Activated CD8-positive, alpha-beta memory T cell treated with anti-CD3 and anti-CD28 coated beads for 1 hour (primary cell): ENCODE data around the gene RHEBL1.

ENCODE experiments used
- DNase-seq, 2 donors: peaks; one replicate each; pipeline ENCODE4 v3.0.0-alpha.2; 2020; ENCODE audit warnings: low read depth in 1 of 2; ENCODE audit errors: extremely low read depth in 1 of 2

RHEBL1 gene

GRCh38 chr12:49055092-49055491, 14.7 kb downstream of the RHEBL1 start:
- no peak for DNase-seq

- DNase-seq = no peak
Observed at GRCh38 chr12:49054524-49054923, 15.3 kb downstream of the RHEBL1 start.

DNA sequence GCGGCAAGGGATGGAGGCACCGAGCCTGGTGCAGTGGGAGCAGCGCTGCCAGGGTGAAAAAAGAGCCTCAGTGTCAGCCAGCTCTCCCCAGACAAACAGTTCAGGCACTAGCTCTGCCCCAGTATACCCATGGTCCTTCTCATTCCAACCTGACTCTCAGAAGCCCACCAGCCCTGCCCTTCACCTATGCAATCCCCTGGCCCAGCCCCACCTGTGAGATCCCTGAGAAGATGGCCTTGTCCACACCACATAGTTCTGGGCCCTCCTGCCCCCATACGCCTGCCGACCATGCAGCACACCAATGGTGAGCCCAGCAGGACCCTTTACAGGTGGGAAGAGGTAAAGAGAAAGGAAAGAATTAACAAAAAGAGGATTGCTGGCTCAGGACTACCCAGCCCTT, 15.7 kb downstream of the RHEBL1 start:
- DNase-seq = no peak

GRCh38 chr12:49052451-49053208, 17.1 kb downstream of the RHEBL1 start:
- DNase-seq = no peak

DNA sequence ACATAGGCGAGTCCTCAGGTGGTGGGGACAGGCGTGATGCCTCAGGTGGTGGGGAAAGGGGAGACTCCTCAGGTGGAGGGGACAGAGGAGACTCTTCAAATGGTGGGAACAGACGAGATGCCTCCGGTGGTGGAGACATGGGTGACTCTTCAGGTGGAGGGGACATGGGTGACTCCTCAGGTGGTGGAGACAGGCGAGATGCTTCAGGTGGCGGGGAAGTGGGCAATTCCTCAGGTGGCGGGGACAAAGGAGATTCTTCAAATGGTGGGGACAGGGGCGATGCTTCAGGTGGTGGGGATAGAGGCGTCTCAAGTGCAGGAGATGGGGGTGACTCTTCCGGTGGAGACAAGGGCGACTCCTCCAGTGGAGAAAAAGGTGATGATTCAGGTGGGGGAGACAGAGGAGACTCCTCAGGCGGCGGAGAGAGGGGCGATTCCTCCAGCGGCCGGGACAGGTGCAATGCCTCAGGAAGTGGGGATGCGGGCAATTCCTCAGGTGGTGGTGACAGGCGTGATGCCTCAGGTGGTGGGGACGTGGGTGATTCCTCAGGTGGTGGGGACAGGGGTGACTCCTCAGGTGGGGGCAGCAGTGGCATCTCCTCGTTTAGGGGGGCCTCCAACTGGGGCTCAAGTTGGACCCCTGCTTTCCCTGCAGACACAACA, 17.9 kb downstream of the RHEBL1 start:
- DNase-seq = no peak

DNA sequence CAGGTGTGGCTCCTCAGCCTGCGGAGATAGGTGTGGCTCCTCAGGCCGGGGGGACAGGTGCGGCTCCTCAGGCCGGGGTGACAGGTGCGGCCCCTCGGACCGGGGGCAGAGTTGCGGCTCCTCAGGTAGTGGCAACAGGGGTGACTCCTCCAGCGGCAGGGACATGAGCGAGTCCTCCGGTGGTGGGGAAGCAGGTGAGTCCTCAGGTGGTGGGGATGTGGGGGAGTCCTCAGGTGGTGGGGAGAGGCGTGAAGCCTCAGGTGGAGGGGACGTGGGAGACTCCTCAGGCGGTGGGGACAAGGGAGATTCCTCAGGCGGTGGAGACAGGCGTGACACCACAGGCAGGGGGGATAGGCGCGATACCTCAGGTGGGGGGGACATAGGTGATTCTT, 18.4 kb downstream of the RHEBL1 start:
- DNase-seq = no peak

DNA sequence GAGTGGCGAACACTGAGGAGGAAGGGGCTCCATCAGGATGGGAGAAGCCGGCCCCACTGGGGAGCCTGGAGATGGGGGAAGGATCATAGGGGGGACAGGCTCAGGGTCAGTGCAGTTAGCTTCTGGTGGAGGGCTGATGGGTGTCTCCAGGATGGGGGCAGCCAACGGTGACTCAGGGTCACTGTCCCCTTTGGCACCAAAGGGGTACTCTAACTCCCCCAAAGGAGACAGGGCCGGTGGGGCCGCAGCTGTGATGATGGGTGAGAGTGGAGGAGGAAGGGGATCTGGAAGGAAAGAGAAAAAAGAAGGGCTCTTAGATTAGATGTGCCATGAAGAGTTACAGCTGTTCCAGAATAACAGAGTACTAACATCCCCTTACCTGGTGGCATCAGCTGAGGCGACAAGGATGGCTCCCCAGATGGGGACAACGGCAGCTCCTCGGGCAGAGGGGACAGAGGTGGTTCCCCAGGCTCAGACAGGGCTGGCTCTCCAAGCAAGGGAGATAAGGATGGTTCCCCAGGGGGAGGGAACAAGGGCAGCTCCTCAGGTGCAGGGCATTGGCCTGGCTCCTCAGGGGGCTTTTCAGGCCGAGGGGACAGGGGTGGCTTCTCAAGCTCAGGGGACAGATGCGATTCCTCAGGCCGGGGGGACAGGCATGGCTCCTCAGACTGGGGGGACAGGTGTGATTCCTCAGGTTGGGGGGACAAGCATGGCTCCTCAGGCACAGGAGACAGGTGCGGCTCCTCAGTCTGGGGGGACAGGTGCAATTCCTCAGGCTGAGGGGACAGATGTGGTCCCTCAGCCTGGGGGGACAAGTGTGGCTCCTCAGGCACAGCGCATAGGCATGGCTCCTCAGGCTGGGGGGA, 19.0 kb downstream of the RHEBL1 start:
- no peak for DNase-seq

GRCh38 chr12:49049566-49050224, 20.1 kb downstream of the RHEBL1 start:
- no peak for DNase-seq

DNA sequence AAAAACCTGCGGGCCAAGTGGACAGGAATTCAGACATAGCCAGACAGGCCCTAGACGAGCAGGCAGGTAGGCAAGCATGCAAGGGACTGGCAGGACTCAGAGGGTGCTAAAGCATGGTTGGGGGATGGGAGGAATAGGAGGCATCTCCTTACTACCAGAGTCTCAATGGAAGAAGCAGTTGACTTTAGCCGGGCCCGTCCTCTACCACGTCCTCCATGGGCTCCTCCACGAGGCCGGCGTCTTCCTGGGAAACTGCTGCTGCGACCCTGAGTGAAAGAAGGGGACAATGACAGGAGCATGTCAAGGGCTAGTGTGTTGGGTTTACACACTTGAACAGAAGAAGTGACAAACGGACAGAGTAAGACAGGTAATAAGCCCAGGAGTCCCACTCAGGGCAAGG, 20.8 kb downstream of the RHEBL1 start:
- DNase-seq = no peak

GRCh38 chr12:49046129-49046895, 23.5 kb downstream of the RHEBL1 start:
- no peak for DNase-seq

GRCh38 chr12:49044660-49045059, 25.1 kb downstream of the RHEBL1 start:
- no peak for DNase-seq

GRCh38 chr12:49043856-49044258, 25.9 kb downstream of the RHEBL1 start:
- DNase-seq = peak; percentile 72 to 75

GRCh38 chr12:49043241-49043640, 26.5 kb downstream of the RHEBL1 start:
- no peak for DNase-seq

DNA sequence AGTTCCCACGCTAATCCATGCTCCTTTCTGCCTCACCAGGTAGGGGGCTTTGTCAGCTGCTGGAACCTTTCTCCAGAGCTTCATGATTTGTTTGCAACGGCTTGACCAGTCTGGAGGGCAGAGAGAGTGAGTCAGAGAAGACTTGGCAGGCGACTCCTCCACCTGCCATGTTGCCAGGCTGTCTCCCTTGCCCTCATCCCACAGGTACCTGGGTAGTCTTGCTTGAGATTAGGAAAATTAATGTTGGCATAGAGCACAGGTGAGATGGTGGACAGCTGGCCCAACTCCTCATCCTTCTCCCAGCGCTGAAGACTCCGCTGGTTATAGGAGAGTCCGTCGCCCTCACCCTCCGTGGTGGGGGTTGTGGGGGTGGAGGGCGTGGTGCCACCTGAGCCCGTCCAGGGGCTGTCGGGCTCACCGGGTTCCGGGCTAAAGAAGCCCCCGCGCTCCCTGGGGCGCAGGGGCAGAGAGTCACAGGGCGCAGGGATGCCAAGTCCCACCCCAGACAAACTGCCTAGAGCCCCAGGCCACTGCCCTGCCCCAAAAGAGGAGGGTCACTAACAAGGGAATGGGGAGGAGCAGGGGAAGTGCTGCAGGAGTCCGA, 27.8 kb downstream of the RHEBL1 start:
- DNase-seq = no peak

DNA sequence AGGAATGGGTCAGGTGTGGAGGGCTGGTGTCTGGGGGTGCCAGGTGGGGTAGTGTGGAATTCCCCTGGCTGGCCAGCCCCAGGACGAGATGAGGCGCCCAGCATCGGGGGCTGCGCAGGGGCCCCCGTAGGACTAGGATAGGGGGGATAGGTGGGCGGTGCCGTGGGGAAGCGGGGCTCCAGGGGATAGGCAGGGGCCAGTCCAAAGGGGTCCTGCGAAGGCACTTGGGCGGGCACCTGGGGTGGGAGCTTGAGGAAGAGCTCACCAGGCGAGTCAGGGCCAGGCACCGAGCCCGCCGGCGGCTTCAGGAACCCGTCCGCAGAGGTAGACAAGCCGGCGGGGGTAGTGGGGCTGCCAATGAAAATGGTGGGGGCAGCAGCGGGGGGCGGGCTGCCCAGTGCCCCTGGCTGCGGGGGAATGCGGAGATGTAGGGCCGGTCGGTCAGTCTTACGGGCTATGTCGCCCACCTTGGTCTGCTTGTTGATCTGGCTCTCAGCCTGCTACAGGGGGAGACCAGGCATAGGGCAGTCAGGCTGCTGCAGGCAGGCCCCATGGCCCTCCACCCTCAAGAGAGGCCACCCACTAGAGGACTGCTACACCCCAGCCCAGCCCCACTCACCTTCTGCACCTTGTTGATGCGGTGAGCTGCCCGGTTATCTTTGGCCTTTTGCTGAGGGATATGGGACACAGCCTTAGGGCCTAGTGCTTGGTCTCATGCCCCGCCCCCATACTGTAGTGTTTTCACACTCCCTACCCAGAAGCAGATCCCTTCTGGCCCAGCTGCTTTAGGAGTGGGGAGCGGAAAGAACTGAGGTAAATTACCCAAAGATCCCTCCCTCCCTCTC, 28.5 kb downstream of the RHEBL1 start:
- no peak for DNase-seq

DNA sequence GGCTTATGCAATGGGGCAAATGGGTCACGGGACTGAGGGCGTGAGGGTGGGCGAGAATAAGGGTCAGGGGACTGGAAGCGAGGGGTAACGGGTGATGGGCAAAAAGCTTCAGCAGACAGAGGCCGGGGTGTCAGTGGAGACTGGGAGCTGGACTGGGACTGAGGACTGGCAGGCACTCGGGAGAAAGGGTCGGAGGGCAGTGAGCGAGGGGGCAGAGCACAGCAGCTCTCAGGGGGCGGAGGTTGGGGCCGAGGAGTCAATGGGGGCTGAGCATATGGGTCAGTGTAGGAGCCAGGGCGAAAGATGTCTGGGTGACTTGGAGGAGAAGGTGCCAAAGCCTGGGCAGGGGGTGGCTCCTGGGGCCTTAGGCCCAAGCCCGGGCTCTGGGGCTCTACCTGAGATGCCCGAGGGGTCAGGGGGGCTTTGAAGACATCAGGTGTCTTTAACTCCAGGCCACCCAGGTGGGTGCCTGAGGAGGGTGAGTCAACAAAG, 29.4 kb downstream of the RHEBL1 start:
- no peak for DNase-seq

DNA sequence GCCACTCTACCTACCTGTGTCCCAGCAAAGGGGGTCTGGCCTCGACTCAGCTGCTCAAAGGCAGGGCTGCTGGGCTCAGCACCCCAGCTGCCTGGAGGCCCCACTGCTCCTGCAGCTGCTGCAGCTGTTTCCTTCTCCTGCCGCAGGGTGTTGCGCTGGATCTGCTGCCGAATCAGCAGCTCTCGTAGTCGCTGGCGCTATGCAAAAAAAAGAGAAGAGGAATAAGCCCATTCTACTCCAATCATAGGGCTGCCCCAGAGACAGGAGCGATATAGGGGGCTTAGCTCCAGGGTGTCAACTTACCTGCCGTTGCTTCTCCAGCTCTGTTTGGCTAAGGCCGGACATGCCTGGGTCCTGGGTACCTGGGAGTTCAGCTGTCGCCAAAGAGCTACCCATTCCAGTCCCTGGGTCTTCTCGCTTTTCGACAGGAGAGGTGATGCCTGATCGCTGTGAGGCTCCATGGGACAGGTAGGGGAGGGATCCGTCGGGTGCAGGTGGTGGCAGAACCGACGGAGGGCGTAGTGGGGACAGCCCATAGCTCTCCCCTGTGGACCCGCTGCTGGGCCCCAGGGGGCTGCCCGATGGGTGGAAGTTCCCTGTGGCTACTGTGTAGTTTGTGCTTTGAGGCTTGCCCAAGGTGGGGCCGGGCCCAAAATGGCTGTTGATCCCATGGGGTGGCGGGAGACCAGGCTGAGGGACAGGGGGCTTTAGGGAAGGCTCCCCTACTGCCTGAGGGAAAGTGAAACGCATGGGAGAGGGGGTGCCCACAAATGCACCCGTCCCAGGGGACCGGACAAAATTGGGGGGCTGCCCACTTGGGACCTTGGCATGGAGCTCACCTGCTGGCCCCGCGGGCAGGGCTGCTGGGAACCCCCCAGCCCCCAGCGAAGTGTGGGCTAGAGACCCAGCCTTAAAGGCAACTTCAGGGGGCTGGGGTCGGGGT, 30.1 kb downstream of the RHEBL1 start:
- DNase-seq = no peak
